Body of pancreas (tissue), 4 donors: ENCODE results near the gene NUCKS1. TPM values are rescaled to one million over a fixed set of nuclear protein-coding genes. Genes with fewer than 3 reads are reported as not detected.

Source experiments
- ATAC-seq: fragments of 150-250 bp; one replicate; pipeline ENCODE4 v1.9.1; 2016
- DNase-seq, 4 donors: peaks; one replicate each; pipeline ENCODE4 v3.0.0-alpha.2; 2019
- H3K27ac ChIP-seq, 4 donors: fragments of 200-600 bp; sonication (generic); 1 replicate in 3 of 4; 2 replicates in 1 of 4; pipeline versions ENCODE4 v1.5.1 to v1.6.1; 2016 to 2019; ENCODE audit warnings: mild to moderate bottlenecking in 1 of 4, mixed read lengths in 1 of 4, moderate library complexity in 1 of 4
- H3K27me3 ChIP-seq, 2 donors: fragments of 200-600 bp; sonication (generic); one replicate each; pipeline ENCODE4 v1.6.0; 2016; ENCODE audit warnings: mild to moderate bottlenecking in 1 of 2
- H3K36me3 ChIP-seq, 2 donors: fragments of 200-600 bp; sonication (generic); replicated peaks in 1 of 2; 2 replicates each; pipeline ENCODE4 v1.5.1; 2016; ENCODE audit warnings: low read depth in 2 of 2; ENCODE audit not compliant: insufficient read depth in 1 of 2
- H3K4me1 ChIP-seq: fragments of 200-600 bp; sonication (generic); one replicate; pipeline ENCODE4 v1.6.0; 2016
- H3K4me3 ChIP-seq, 2 donors: fragments of 200-600 bp; sonication (generic); 1 replicate in 1 of 2; 2 replicates in 1 of 2; pipeline ENCODE4 v1.5.1; 2016 to 2019
- H3K9me3 ChIP-seq, 3 donors: fragments of 200-600 bp; sonication (generic); 1 replicate in 2 of 3; 2 replicates in 1 of 3; pipeline ENCODE4 v1.5.1; 2016
- POLR2A ChIP-seq, 3 donors: fragments of 450-650 bp; IDR thresholded peaks; one replicate each; pipeline ENCODE4 v1.6.1; 2016; ENCODE audit warnings: antibody characterized with exemption in 3 of 3, mild to moderate bottlenecking in 2 of 3
- WGBS, 2 donors: methylation state at CpG; one replicate each; pipeline ENCODE4 v1.1.5; 2017; 5-methylcytosine and 5-hydroxymethylcytosine counted together
- intact Hi-C: fragments of 100-400 bp; cut with DNase I; formaldehyde crosslinking; loops from one replicate; pipeline ENCODE4 v1.15.1; 2023
- total RNA-seq, 2 donors: library from RNA; depleted of rRNA; stranded (reverse); fragments of >200 nt; gene quantifications; one replicate each; pipeline ENCODE4 v1.1.0, GENCODE V29; 2016
- TF ChIP-seq, protein P1 (sequence below), 7 experiments: fragments of 450-650 bp in 4 of 7; fragments of 200-600 bp in 3 of 7; sonication (generic) in 3 of 7; IDR thresholded peaks; one replicate each; pipeline ENCODE4 v1.5.1; 2016 to 2019; ENCODE audit warnings: antibody characterized with exemption in 7 of 7

NUCKS1 gene
- total RNA-seq, 2 donors from 2014 or later, result 37.6 to 39.2 TPM

DNA sequence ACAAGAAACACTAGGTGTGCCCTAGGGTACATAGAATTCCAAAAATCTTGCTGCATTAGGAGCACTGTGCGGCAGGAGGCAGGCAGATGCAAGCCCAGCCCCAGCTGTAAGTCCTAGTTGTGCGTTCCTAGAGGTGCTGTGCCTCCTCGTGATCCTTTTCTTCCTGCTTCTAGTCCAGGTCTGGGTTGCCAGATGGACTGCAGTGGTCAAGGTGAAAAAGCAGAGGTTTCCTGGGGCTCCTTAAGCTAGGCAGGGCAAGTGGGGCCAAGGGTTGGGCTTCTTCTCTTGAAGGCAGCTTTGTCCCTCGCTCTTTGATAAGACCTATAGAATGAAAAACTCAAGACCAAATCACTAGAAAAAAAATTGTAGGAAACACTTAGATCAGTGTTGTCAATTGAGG lies 48.1 kb downstream of the NUCKS1 start:
- Histone ChIP-seq H3K27me3 (no peaks in the 10 kb centered on the region), H3K9me3 (no peaks in the 10 kb centered on the region), H3K4me1 (no peaks in the 10 kb centered on the region), H3K4me3 (no peak overlapping the region), H3K27ac (no peak overlapping the region), H3K36me3 (no peaks in the 10 kb centered on the region)
- DNase-seq, result no peak
- TF ChIP-seq POLR2A (IDR thresholded peaks at IDR 0.05), result no peak
- TF ChIP-seq, protein P1, sequence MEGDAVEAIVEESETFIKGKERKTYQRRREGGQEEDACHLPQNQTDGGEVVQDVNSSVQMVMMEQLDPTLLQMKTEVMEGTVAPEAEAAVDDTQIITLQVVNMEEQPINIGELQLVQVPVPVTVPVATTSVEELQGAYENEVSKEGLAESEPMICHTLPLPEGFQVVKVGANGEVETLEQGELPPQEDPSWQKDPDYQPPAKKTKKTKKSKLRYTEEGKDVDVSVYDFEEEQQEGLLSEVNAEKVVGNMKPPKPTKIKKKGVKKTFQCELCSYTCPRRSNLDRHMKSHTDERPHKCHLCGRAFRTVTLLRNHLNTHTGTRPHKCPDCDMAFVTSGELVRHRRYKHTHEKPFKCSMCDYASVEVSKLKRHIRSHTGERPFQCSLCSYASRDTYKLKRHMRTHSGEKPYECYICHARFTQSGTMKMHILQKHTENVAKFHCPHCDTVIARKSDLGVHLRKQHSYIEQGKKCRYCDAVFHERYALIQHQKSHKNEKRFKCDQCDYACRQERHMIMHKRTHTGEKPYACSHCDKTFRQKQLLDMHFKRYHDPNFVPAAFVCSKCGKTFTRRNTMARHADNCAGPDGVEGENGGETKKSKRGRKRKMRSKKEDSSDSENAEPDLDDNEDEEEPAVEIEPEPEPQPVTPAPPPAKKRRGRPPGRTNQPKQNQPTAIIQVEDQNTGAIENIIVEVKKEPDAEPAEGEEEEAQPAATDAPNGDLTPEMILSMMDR (IDR thresholded peaks at IDR 0.05), result no peak
- intact Hi-C loops, result loop anchor here (5.0 kb wide), 1 partner anchor 40 kb away; no protein-coding TSS in a partner anchor
- 81 to 100% methylated on average over 4 of the region's 4 CpGs for WGBS, 2 donors
- ATAC-seq, result no peak

DNA sequence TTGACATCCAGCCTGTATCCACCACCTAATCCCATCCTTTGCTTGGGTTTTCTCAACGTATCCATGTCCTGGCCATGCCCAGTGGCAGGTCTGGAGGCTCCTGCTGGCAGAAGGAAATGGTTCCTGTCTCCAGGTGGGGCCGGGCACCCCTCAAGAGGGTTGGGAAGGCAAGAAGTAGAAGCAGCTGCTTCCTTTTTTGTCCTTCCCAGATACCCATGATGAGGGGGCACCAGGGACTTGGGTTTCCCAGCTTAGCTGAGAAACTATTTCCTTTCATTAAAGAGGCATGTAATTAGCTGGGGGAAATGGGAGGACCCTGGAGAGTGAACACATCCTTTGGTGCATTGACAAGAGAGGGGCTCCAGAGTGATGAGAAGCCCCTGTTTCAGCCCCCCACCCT lies 48.6 kb downstream of the NUCKS1 start:
- H3K4me3 ChIP-seq, result no peak overlapping the region
- ATAC-seq (no peak), DNase-seq (no peak)
- no peaks in the 10 kb centered on the region for H3K9me3 ChIP-seq
- TF ChIP-seq, protein P1 (IDR thresholded peaks at IDR 0.05), result no peak
- TF ChIP-seq POLR2A (IDR thresholded peaks at IDR 0.05), result no peak
- intact Hi-C loops, result loop anchor here (5.0 kb wide), 1 partner anchor 39 kb away; no protein-coding TSS in a partner anchor
- no peaks in the 10 kb centered on the region for H3K4me1 ChIP-seq
- H3K36me3 ChIP-seq, result no peaks in the 10 kb centered on the region
- H3K27me3 ChIP-seq, result no peaks in the 10 kb centered on the region
- H3K27ac ChIP-seq, result no peak overlapping the region
- 58 to 95% methylated on average over 2 of the region's 2 CpGs for WGBS, 2 donors

DNA sequence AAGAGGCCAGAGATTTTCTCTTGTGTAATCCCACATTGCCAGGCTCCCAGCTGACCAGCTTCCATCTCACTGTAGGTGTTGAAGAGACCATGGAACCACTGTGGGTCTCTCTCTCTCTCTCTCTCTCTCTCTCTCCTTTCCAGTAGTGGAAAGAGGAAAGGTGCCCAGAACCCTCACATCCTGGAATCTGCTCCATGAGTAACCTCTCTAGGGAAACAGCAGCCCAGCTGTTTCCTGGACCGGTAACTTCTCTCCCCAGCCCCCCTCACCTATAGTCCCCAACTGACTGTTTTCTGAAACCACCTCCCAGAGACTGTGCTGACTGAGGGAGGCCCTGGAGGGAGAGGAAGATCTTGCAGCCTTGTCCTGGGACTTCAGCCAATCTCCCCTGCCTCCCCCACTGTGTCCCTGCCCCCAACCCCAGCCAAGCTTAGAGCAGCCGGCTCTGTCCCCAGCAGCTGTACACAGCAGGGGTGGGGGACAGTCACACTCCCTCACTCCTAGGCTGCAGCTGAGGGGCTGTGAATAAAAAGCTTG lies 49.0 kb downstream of the NUCKS1 start:
- Histone ChIP-seq H3K27ac (no peak overlapping the region), H3K4me3 (no peak overlapping the region), H3K4me1 (no peaks in the 10 kb centered on the region), H3K27me3 (no peaks in the 10 kb centered on the region), H3K36me3 (no peaks in the 10 kb centered on the region), H3K9me3 (no peaks in the 10 kb centered on the region)
- intact Hi-C loops, result loop anchor here (5.0 kb wide), 1 partner anchor 39 kb away; no protein-coding TSS in a partner anchor
- no peak for DNase-seq
- ATAC-seq, result no peak
- TF ChIP-seq, protein P1 (IDR thresholded peaks at IDR 0.05), result no peak
- TF ChIP-seq POLR2A (IDR thresholded peaks at IDR 0.05), result no peak
- 41 to 78% methylated on average over 1 to 2 of the region's 2 CpGs for WGBS, 2 donors

DNA sequence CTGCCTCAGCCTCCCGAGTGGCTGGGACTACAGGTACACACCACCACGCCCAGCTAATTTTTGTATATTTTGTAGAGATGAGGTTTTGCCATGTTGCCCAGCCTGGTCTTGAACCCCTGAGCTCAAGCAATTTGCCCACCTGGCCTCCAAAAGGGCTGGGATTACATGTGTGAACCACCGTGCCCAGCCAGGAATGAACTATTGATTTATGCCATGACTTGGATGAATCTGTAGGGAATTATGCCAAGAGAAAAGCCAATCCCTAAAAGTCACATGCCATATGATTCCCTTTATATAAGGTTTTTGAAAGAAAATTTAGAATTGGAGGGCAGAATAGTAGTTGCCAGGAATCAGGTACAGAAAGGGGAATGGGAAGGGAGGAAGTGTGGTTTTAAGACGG lies 50.6 kb downstream of the NUCKS1 start:
- Histone ChIP-seq H3K36me3 (no peaks in the 10 kb centered on the region), H3K27ac (no peak overlapping the region), H3K4me1 (no peaks in the 10 kb centered on the region), H3K9me3 (no peaks in the 10 kb centered on the region), H3K4me3 (no peak overlapping the region), H3K27me3 (no peaks in the 10 kb centered on the region)
- TF ChIP-seq POLR2A (IDR thresholded peaks at IDR 0.05), result no peak
- TF ChIP-seq, protein P1 (IDR thresholded peaks at IDR 0.05), result no peak
- ATAC-seq (no peak), DNase-seq (no peak)
- intact Hi-C loops, result no loop called here
- 73 to 83% methylated on average over 4 of the region's 4 CpGs for WGBS, 2 donors

DNA sequence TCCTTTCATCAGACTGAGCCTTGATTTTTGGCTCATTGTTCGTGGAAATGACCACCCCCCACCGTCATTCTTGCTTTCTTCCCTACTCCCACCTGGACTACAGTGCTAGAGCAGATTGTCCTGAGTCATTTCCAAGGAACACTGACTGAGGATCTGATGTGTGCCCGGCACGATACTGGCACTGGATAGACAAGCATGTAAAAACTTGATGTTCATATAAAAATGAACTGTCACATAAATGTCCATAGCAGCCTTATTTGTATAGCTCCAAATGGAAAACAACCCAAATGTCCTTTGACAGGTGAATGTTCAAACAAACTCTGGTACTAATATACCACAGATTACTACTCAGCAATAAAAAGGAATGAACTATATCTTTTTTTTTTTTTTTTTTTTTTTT lies 51.1 kb downstream of the NUCKS1 start:
- TF ChIP-seq, protein P1 (IDR thresholded peaks at IDR 0.05), result no peak
- no peak for TF ChIP-seq POLR2A (IDR thresholded peaks at IDR 0.05)
- no peak overlapping the region for H3K27ac ChIP-seq
- no peak for ATAC-seq
- intact Hi-C loops, result no loop called here
- no peaks in the 10 kb centered on the region for H3K36me3 ChIP-seq
- no peaks in the 10 kb centered on the region for H3K9me3 ChIP-seq
- no peak for DNase-seq
- H3K27me3 ChIP-seq, result no peaks in the 10 kb centered on the region
- no peak overlapping the region for H3K4me3 ChIP-seq
- WGBS, 2 donors, result 92 to 93% methylated on average over 4 of the region's 4 CpGs
- H3K4me1 ChIP-seq, result no peaks in the 10 kb centered on the region
